GM12892 (cell line): ENCODE measurements around the gene CRYZL1.

ENCODE experiments used
- POLR2A ChIP-seq: IDR thresholded peaks from 2 replicates; pipeline ENCODE4 v1.6.1; 2011; ENCODE audit warnings: low read depth, low read length, control low read depth
- POLR2AphosphoS5 ChIP-seq: IDR thresholded peaks from 2 replicates; pipeline ENCODE4 v1.6.1; 2011; ENCODE audit warnings: low read depth, low read length, control low read depth
- TAF1 ChIP-seq: IDR thresholded peaks from 2 replicates; pipeline ENCODE4 v1.6.1; 2011; ENCODE audit warnings: low read depth, mild to moderate bottlenecking, control low read depth, low read length, borderline replicate concordance

GRCh38 chr21:33608559-33608958 lies 33.0 kb downstream of the CRYZL1 start:
- no peak for TF ChIP-seq TAF1
- TF ChIP-seq POLR2A, result no peak
- TF ChIP-seq POLR2AphosphoS5, result no peak
